ENCODE results near the gene NREP. TPM values are rescaled to one million over a fixed set of nuclear protein-coding genes. Genes with fewer than 3 reads are reported as not detected.

The NREP gene
- total RNA-seq, 1 experiment from 2014 or later, result 2.3 TPM

DNA sequence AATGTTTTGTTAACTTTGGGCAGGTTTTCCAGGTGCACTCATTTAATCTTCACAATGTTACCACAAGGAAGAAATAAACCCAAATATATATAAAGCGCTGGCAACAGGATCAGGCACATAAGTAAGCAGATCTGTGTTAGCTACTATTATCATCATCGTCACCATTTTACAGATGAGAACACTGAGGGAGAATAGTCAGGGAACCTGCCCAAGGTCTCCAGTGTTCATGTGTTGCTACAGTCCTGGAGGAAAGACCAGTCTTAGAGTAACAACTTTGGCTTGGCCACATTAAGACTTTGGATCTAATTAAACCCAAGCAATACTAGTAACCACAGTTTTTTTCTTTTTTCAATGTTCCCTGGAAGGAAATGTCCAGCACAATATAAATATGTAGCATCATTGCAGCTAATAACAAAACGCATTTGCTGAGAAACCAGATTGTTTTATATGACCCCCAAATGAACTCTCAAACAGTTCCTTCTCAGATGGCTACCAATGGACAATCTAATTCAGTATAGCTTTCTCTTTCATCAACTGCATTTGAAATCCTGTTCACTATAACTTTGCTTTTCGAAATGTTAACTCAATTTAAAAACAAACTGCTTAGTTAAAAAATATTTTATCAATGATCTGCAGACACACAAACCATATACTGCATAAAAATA is 11.8 kb downstream of the NREP start:
- Mint-ChIP-seq H3K4me3 (ENCODE audit: unreplicated experiment) (no peak overlapping the region), H3K4me1 (ENCODE audit: low read depth, unreplicated experiment) (no peaks in the 10 kb centered on the region), H3K27ac (ENCODE audit: unreplicated experiment) (no peak overlapping the region), H3K36me3 (ENCODE audit: insufficient read depth, unreplicated experiment) (no peaks in the 10 kb centered on the region), H3K9me3 (ENCODE audit: unreplicated experiment) (no peaks in the 10 kb centered on the region), H3K27me3 (ENCODE audit: insufficient read depth, unreplicated experiment) (no peaks in the 10 kb centered on the region)
- TF ChIP-seq, protein P1, sequence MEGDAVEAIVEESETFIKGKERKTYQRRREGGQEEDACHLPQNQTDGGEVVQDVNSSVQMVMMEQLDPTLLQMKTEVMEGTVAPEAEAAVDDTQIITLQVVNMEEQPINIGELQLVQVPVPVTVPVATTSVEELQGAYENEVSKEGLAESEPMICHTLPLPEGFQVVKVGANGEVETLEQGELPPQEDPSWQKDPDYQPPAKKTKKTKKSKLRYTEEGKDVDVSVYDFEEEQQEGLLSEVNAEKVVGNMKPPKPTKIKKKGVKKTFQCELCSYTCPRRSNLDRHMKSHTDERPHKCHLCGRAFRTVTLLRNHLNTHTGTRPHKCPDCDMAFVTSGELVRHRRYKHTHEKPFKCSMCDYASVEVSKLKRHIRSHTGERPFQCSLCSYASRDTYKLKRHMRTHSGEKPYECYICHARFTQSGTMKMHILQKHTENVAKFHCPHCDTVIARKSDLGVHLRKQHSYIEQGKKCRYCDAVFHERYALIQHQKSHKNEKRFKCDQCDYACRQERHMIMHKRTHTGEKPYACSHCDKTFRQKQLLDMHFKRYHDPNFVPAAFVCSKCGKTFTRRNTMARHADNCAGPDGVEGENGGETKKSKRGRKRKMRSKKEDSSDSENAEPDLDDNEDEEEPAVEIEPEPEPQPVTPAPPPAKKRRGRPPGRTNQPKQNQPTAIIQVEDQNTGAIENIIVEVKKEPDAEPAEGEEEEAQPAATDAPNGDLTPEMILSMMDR (IDR thresholded peaks at IDR 0.05; ENCODE audit: insufficient read depth in 1 of 2, low read depth in 1 of 2, low read length in 1 of 2, severe bottlenecking in 1 of 2, unreplicated experiment in 1 of 2), result no peak
- no peaks in the 10 kb centered on the region for H3K4me1 ChIP-seq
- intact Hi-C loops (cut with micrococcal nuclease; ENCODE audit: unreplicated experiment), result no loop called here
- no peak for DNase-seq
- no peaks in the 10 kb centered on the region for H3K9me3 ChIP-seq
- H3K27me3 ChIP-seq (replicated peaks; ENCODE audit: control insufficient read depth, insufficient read depth, low read length), result no peaks in the 10 kb centered on the region
- BruUV-seq (replicated peaks), result no TSS peak
- POLR2A ChIA-PET, result no interaction called here
- CTCF ChIA-PET, result no interaction called here
- no peak overlapping the region for H3K4me3 ChIP-seq (ENCODE audit: low read depth, low read length)
- no peaks in the 10 kb centered on the region for H3K36me3 ChIP-seq (ENCODE audit: control insufficient read depth, insufficient read depth, low read length)

DNA sequence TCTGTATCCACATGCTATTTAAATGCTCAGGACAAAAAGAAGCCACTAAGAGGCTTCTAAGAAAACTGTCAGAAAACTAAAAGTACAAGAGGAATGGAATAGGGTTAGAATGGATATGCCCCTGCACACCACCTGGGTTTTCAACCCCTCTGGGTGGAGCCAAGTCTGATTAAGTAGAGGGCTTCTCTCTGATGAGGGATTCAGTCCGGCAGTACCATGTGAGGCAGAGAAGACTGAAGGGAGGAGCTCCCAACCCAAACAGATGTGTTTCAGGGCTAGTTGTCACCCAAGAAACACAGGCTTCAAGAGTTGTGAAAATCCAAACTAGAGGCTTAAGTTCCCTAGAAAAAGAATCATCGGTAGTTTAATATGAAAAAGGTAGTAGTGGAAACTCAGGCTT is 12.5 kb downstream of the NREP start:
- POLR2A ChIA-PET, result no interaction called here
- H3K27me3 Mint-ChIP-seq (ENCODE audit: insufficient read depth, unreplicated experiment), result no peaks in the 10 kb centered on the region
- CTCF ChIA-PET, result no interaction called here

GRCh38 chr5:111743988-111744387 is 13.0 kb downstream of the NREP start:
- no peaks in the 10 kb centered on the region for H3K27me3 Mint-ChIP-seq (ENCODE audit: insufficient read depth, unreplicated experiment)
- Histone ChIP-seq H3K36me3 (ENCODE audit: control insufficient read depth, insufficient read depth, low read length) (no peaks in the 10 kb centered on the region), H3K9me3 (no peaks in the 10 kb centered on the region), H3K27me3 (replicated peaks; ENCODE audit: control insufficient read depth, insufficient read depth, low read length) (no peaks in the 10 kb centered on the region), H3K4me1 (no peaks in the 10 kb centered on the region), H3K4me3 (ENCODE audit: low read depth, low read length) (no peak overlapping the region)
- ChIA-PET CTCF (no interaction called here), POLR2A (no interaction called here)
- intact Hi-C loops (cut with micrococcal nuclease; ENCODE audit: unreplicated experiment), result no loop called here
- H3K4me1 Mint-ChIP-seq (ENCODE audit: low read depth, unreplicated experiment), result no peaks in the 10 kb centered on the region
- no peak overlapping the region for H3K27ac Mint-ChIP-seq (ENCODE audit: unreplicated experiment)
- H3K36me3 Mint-ChIP-seq (ENCODE audit: insufficient read depth, unreplicated experiment), result no peaks in the 10 kb centered on the region
- H3K9me3 Mint-ChIP-seq (ENCODE audit: unreplicated experiment), result no peaks in the 10 kb centered on the region
- no peak for DNase-seq
- no peak overlapping the region for H3K4me3 Mint-ChIP-seq (ENCODE audit: unreplicated experiment)
- no TSS peak for BruUV-seq (replicated peaks)
- TF ChIP-seq, protein P1 (IDR thresholded peaks at IDR 0.05; ENCODE audit: insufficient read depth in 1 of 2, low read depth in 1 of 2, low read length in 1 of 2, severe bottlenecking in 1 of 2, unreplicated experiment in 1 of 2), result no peak

More for the DNA sequence above, 12.5 kb downstream of the NREP start:
- intact Hi-C loops (cut with micrococcal nuclease; ENCODE audit: unreplicated experiment), result no loop called here
- DNase-seq, result no peak
- H3K4me3 ChIP-seq (ENCODE audit: low read depth, low read length), result no peak overlapping the region
- H3K27me3 ChIP-seq (replicated peaks; ENCODE audit: control insufficient read depth, insufficient read depth, low read length), result no peaks in the 10 kb centered on the region
- H3K27ac Mint-ChIP-seq (ENCODE audit: unreplicated experiment), result no peak overlapping the region
- H3K4me1 ChIP-seq, result no peaks in the 10 kb centered on the region
- H3K4me1 Mint-ChIP-seq (ENCODE audit: low read depth, unreplicated experiment), result no peaks in the 10 kb centered on the region
- no peaks in the 10 kb centered on the region for H3K9me3 ChIP-seq
- TF ChIP-seq, protein P1 (IDR thresholded peaks at IDR 0.05; ENCODE audit: insufficient read depth in 1 of 2, low read depth in 1 of 2, low read length in 1 of 2, severe bottlenecking in 1 of 2, unreplicated experiment in 1 of 2), result no peak
- H3K9me3 Mint-ChIP-seq (ENCODE audit: unreplicated experiment), result no peaks in the 10 kb centered on the region
- no TSS peak for BruUV-seq (replicated peaks)
- no peaks in the 10 kb centered on the region for H3K36me3 Mint-ChIP-seq (ENCODE audit: insufficient read depth, unreplicated experiment)
- H3K4me3 Mint-ChIP-seq (ENCODE audit: unreplicated experiment), result no peak overlapping the region
- H3K36me3 ChIP-seq (ENCODE audit: control insufficient read depth, insufficient read depth, low read length), result no peaks in the 10 kb centered on the region

Data from Caco-2 (cell line).